PFSK-1 (cell line): ENCODE results near the gene TGFBR3L.
A peak's percentile ranks its signal among the peaks of the same experiment; 100 is the strongest.

Experiments used
- FOXP2 ChIP-seq: optimal IDR thresholded peaks from 2 replicates; pipeline ENCODE3; 2011; ENCODE audit warnings: borderline replicate concordance, control low read depth, inconsistent platforms; ENCODE audit not compliant: insufficient read depth; ENCODE audit errors: extremely low read length, extremely low read depth
- POLR2AphosphoS5 ChIP-seq: IDR thresholded peaks from 2 replicates; pipeline ENCODE4 v1.6.1; 2012; ENCODE audit warnings: low read depth, mild to moderate bottlenecking, control low read depth, low read length, moderate library complexity
- SIN3A ChIP-seq: IDR thresholded peaks from 2 replicates; pipeline ENCODE4 v1.6.1; 2012; ENCODE audit warnings: mild to moderate bottlenecking, low read length, moderate library complexity, borderline replicate concordance; ENCODE audit not compliant: insufficient read depth
- TAF1 ChIP-seq: IDR thresholded peaks from 2 replicates; pipeline ENCODE4 v1.6.1; 2012; ENCODE audit warnings: low read length, control low read depth, borderline replicate concordance; ENCODE audit not compliant: insufficient read depth
- TF ChIP-seq, protein P1 (sequence below), 2 experiments: IDR thresholded peaks; 2 replicates each; pipeline versions ENCODE4 v1.6.1 to v1.8.0; 2011 to 2012; ENCODE audit warnings: low read depth in 2 of 2, low read length in 2 of 2, control low read depth in 1 of 2, inconsistent platforms in 1 of 2, mild to moderate bottlenecking in 1 of 2, moderate library complexity in 1 of 2; ENCODE audit not compliant: insufficient read depth in 1 of 2

TGFBR3L gene

DNA sequence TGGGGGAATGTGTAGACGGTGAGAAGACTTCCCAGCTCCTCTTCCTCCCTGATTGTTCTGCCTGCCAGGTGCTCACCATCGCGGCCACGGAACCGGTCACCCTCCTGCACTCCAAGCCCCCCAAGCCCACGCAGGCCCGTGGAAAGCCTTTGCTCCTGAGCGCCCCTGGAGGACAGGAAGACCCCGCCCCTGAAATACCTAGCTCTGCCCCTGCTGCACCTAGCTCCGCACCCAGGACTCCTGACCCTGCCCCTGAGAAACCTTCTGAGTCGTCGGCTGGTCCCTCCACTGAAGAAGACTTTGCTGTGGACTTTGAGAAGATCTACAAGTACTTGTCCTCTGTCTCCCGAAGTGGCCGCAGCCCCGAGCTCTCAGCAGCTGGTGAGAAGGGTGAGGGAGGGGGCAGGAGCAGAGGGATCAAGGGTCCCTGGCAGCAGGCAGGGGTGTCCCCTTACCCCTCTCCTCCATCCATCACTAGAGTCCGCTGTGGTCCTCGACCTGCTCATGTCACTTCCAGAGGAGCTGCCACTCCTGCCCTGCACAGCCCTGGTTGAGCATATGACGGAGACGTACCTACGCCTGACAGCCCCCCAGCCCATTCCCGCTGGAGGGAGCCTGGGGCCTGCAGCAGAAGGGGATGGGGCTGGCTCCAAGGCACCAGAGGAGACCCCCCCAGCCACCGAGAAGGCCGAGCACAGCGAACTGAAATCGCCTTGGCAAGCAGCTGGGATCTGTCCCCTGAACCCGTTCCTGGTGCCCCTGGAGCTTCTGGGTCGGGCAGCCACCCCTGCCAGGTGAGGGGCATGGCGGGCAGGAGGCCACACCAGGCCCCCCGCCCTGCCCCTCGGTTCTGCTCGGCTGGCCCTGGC, 7.6 kb downstream of the TGFBR3L start:
- TF ChIP-seq FOXP2 (no peak), POLR2AphosphoS5 (no peak), TAF1 (no peak), SIN3A (no peak)
- TF ChIP-seq, protein P1, sequence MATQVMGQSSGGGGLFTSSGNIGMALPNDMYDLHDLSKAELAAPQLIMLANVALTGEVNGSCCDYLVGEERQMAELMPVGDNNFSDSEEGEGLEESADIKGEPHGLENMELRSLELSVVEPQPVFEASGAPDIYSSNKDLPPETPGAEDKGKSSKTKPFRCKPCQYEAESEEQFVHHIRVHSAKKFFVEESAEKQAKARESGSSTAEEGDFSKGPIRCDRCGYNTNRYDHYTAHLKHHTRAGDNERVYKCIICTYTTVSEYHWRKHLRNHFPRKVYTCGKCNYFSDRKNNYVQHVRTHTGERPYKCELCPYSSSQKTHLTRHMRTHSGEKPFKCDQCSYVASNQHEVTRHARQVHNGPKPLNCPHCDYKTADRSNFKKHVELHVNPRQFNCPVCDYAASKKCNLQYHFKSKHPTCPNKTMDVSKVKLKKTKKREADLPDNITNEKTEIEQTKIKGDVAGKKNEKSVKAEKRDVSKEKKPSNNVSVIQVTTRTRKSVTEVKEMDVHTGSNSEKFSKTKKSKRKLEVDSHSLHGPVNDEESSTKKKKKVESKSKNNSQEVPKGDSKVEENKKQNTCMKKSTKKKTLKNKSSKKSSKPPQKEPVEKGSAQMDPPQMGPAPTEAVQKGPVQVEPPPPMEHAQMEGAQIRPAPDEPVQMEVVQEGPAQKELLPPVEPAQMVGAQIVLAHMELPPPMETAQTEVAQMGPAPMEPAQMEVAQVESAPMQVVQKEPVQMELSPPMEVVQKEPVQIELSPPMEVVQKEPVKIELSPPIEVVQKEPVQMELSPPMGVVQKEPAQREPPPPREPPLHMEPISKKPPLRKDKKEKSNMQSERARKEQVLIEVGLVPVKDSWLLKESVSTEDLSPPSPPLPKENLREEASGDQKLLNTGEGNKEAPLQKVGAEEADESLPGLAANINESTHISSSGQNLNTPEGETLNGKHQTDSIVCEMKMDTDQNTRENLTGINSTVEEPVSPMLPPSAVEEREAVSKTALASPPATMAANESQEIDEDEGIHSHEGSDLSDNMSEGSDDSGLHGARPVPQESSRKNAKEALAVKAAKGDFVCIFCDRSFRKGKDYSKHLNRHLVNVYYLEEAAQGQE (IDR thresholded peaks at IDR 0.05; ENCODE audit: insufficient read depth in 1 of 2, low read depth in 2 of 2, low read length in 2 of 2): no peak

DNA sequence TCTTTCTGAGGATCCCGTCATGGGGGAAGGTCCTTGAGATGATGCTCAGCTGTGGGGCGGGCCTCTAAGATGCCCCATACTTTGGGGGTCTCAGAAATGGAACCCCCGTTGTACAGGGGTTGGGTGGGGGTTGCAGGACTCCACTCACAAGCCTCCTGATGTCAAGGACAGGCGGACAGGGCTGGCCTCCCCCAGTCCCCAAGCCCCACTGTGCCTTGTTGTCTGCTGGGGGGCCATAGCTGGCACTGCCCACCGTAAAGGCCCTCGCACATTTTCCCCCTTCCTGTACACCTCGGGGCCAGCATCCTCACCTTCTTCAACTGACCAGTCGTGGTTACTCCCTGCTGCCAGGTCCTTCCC, 8.2 kb downstream of the TGFBR3L start:
- TF ChIP-seq FOXP2: no peak
- TF ChIP-seq, protein P1 (IDR thresholded peaks at IDR 0.05; ENCODE audit: insufficient read depth in 1 of 2, low read depth in 2 of 2, low read length in 2 of 2): no peak
- TF ChIP-seq SIN3A: no peak
- TF ChIP-seq POLR2AphosphoS5: no peak
- no peak for TF ChIP-seq TAF1

GRCh38 chr19:7923295-7924191, 8.9 kb downstream of the TGFBR3L start:
- no peak for TF ChIP-seq SIN3A
- peak; percentile 50; the same call in 1 of the 2 replicates for TF ChIP-seq POLR2AphosphoS5
- TF ChIP-seq, protein P1 (IDR thresholded peaks at IDR 0.05; ENCODE audit: insufficient read depth in 1 of 2, low read depth in 2 of 2, low read length in 2 of 2): no peak
- no peak for TF ChIP-seq FOXP2
- no peak for TF ChIP-seq TAF1

GRCh38 chr19:7924241-7924640, 9.6 kb downstream of the TGFBR3L start:
- TF ChIP-seq TAF1: no peak
- TF ChIP-seq POLR2AphosphoS5: no peak; the same call in 1 of the 2 replicates
- TF ChIP-seq FOXP2: no peak
- TF ChIP-seq, protein P1 (IDR thresholded peaks at IDR 0.05; ENCODE audit: insufficient read depth in 1 of 2, low read depth in 2 of 2, low read length in 2 of 2): no peak
- TF ChIP-seq SIN3A: no peak
